HG02981 (cell line): ENCODE results near the gene SPART.
A peak's percentile ranks its signal among the peaks of the same experiment; 100 is the strongest.

Experiments
- ATAC-seq: cut with Tn5 transposase; IDR thresholded peaks from one replicate; pipeline ENCODE4 v1.9.1; 2021; ENCODE audit warnings: mild to moderate bottlenecking, moderate library complexity; ENCODE audit not compliant: unreplicated experiment

SPART gene, protein sequence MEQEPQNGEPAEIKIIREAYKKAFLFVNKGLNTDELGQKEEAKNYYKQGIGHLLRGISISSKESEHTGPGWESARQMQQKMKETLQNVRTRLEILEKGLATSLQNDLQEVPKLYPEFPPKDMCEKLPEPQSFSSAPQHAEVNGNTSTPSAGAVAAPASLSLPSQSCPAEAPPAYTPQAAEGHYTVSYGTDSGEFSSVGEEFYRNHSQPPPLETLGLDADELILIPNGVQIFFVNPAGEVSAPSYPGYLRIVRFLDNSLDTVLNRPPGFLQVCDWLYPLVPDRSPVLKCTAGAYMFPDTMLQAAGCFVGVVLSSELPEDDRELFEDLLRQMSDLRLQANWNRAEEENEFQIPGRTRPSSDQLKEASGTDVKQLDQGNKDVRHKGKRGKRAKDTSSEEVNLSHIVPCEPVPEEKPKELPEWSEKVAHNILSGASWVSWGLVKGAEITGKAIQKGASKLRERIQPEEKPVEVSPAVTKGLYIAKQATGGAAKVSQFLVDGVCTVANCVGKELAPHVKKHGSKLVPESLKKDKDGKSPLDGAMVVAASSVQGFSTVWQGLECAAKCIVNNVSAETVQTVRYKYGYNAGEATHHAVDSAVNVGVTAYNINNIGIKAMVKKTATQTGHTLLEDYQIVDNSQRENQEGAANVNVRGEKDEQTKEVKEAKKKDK

DNA sequence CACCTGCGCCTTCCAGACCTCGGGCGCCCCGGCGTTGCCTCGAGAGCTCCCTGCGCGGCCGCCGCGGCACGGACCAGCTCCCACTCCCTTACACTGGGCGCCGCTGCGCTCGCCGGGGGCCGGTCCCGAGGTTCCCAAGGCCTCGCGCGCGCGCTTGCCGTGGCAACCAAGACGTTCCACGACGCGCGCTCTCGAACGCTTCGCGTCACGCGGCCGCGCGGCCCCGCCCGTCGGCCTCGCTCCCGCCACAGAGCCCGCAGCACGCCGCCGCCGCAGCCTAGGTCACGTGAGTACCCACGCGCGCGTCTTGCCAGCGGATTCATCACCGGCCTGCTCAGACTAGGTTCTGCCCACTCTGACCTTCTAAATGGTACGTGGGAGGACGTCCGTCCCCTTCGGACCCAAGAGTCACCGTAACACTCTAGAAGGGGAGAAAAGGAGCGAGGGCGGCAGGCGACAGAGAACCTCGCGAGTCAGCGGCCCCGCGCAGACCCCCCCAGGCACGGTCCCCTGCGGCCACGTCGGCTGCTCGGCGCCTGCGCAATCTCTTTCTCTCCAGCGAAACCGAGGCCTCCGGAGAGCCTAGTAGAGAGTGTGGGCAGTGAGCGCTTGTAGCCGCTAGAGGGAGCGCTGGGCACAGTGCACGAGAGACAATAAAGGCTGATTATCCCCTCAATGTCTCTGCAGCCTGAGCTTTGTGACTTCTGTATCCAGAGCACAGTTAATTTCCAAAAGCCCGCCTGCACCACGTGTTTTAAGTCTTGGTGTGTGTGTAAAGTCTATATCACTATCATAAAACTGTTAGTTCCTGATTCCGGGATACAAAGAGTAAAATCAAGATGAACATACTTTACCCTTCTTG is at the start of gene SPART:
Gene SPART, minus strand, starts transcription at position 173 of the 862 bp plus-strand sequence. CDS start 10,564 bp downstream, outside the sequence.
- ATAC-seq = peak; percentile 90

GRCh38 chr13:36395280-36395679 is 49.1 kb upstream of the SPART start:
- no peak for ATAC-seq

DNA sequence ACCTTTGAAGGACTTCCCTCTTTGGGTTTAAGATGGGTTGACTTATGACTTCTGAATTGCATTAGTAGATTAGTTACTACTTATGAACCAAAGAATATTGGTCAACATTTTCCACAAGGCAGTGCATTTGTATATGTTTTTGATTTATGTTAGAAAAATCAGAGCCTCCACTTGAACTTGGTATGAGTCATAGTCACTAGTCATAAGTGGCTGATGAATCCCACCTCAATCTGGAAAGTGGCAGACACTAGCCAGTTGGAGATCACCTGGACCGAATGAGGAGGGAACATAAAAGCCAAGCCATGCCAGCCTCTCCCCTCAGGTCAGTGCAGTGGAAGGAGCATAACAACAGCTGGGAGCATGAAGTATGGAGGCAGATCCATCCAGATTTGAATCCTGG is 39.3 kb upstream of the SPART start:
- no peak for ATAC-seq

DNA sequence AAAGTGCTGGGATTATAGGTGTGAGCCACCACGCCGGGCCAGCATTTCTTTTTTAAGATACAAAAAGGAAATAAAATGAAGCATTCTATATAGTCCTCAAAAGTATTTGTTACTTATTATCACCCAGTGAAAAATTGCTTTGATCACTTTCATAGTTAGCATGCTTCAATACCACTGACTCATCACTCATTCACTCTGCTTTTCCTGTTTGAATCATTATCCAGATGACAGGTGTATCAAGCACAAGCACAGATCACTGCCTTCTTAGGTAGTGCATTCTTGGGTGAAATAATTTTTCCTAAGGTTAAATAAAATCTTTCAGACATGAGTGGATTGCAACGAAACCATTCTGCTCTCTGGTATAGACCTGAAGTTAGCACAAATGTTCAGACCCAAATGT is 35.8 kb upstream of the SPART start:
- ATAC-seq = no peak

GRCh38 chr13:36377826-36378468 is 31.8 kb upstream of the SPART start:
- ATAC-seq = no peak

DNA sequence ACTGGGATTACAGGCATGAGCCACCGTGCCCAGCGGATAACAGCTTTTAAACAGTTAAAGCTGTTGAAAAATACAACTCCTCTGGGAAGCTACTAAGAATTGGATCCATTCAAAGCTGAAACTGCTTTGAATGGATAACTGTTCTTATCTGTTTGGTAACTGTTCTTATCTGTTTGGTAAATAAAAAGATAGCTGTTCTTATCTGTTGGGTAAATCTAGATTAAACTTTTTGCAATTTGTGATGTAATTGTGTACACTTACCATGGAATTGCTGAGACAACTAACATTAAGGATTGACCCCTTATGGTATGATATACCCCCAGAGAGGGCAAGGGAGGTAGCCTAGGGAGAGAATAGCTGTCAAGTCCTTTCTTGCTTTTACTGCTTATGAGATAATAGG is 27.9 kb upstream of the SPART start:
- no peak for ATAC-seq

DNA sequence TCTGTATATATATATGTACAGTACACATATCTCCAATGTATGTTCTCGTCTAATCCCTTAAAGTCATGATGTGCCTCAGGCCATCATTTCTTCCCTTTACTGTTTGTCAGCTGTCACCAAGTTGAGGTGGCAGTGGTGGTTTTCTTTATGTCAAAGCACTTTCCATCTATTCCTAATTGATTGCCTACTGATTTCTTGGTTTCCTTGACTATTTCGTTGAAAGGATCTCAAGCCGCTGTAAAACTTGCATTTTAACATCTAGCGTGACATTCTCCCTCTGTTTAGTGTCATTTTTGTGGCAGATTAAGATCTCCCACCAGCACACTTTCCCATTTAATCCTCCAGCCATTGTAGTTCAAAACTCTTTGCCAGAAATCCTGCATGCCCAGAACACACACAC is 25.0 kb upstream of the SPART start:
- ATAC-seq = no peak

DNA sequence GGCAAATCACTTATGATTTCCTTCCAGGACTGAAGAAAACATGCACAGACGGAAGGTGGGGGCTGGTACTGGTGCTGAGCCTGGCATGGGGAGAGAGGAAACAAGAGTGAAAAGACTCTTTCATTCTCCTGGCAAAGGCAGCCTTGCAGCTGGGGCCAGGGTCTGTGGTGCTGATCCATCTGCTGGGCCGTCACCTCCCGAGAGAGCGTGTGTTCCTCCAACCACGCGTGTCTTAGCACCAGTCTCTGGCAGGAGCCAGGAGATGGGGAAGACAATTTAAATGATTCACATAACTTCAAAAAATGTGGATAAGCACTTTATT is 23.9 kb upstream of the SPART start:
- no peak for ATAC-seq

- no peak for ATAC-seq
Observed at GRCh38 chr13:36369268-36370107, 23.3 kb upstream of the SPART start.

- no peak for ATAC-seq
Observed at GRCh38 chr13:36366031-36366430, 19.8 kb upstream of the SPART start.

DNA sequence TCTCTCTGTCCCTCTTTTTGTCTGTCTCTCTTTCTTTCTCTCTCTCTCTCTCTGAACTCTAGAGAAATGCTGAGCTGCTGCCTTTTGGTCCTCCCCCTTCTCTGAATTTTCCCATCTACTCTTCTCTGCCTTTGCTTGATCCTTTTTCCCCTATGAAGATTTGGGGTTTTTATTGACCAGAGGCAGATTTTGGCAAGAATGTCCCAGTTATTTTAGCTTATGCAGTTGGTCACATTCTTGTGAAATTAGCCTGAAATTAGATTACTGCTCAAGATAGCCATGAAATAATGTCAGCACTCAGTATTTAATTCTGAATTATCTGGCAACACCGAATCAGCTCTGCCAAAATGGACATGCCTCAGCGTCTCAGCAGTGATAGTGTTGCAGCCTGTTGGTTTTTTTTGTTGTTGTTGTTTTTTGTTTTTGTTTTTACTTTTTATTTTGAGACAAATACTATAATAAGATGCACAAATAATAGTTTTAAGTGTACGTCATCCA is 17.2 kb upstream of the SPART start:
- ATAC-seq = no peak

- no peak for ATAC-seq
Observed at GRCh38 chr13:36362914-36363313, 16.7 kb upstream of the SPART start.

DNA sequence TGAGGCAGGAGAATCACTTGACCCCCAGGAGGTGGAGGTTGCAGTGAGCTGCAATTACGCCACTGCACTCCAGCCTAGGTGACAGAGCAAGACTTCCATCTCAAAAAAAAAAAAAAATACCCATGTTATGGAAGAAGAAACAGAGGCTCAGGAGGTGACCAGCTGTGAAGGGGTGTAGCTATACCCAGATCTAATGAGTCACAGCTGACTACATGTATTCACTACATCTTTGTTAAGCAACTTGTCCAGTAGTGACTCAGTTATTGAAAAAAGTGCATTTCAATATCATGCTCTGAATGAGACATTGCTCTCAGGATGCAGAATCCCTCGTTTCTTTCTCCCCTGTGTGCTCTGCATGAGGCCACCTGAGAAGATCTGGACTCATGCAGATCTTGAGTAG is 16.1 kb upstream of the SPART start:
- ATAC-seq = no peak

- no peak for ATAC-seq
Observed at GRCh38 chr13:36360903-36361302, 14.7 kb upstream of the SPART start.

DNA sequence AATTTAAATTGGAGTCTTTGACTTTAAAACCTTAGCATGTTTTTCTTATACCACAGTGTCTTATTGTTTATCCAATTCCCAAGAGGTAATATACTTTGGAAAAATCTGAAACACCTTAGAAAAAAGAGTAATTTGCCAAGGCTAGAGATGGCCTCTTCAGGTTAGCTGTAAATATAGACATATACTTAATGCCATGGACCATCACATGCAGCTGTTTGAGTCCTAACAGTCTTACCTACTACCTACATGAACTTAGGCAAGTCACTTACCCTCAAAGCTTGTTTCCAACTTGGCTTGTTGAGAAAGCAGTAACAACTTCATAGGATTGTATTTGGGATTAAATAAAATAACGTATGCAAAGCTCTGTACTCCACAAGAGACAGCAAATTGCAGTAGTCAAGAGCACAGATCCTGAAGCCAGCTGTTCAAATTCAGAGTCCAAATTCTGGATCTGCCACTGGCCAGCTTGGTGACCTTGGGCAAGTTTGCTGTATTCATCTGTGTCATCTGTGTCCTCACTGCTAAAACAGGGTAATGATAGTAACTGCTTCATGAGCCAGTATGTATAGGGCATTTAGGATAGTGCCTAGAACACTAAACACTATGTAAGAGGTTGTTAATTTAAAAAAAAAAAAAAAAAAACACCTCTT is 13.2 kb upstream of the SPART start:
- ATAC-seq = no peak

DNA sequence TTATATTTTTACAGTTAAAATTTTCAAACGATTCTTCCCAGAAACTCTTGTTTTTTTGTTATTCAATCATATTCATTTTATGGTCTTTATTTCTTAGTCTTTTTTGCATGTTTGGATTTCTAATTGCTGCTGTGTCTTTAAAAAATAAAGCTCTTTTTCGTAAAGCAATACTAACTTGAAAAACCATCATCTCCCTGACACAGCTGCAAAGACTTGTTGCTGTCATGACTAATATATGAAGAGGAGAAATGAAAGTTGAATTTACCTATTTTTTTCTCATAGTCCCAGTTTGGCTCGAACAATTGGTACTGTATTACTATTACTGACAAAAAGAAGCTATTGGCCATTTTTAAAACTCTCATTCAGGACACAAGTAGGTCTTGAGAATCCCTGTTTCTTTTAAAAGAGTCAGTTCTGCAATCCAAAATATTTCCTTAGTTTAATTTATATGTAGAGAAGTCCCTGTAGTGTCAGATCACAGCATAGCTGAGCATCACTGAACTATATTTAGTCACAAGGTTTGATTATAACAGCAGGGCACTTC is 12.1 kb upstream of the SPART start:
- no peak for ATAC-seq

- ATAC-seq = no peak
Observed at GRCh38 chr13:36357692-36358091, 11.5 kb upstream of the SPART start.

- no peak for ATAC-seq
Observed at GRCh38 chr13:36357231-36357630, 11.0 kb upstream of the SPART start.

DNA sequence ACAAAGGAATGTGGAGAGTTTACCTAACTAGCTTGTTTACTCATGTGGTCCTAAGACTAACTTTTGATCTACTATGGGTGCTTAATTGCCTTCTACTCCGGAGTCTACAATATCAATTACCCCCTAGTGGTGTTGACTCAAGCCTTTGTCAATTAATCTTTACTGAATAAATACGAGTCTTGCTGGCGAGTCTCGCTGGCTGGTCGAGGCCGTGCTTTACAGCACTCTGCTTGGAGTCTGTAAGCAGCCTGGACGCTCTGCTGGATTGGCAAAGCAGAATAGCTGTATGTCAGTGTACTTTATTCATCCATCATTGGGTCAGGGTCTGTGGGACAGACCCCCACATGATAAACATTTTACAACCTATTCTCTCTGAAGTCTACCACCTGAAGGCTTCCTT is 9.9 kb upstream of the SPART start:
- ATAC-seq = no peak
